Measurements from ENCODE around the gene RHD.
"Not testable (repeated sequence)": the region's sequence is repeated elsewhere in the genome, so short reads cannot be mapped to it uniquely, and the experiment has no call there.

The RHD gene

GRCh38 chr1:25272238-25272637, at the start of gene RHD:
RHD (plus strand) TSS chr1:25272509; CDS start chr1:25272548, 39 bp downstream.
- DNase-seq (ENCODE audit: low spot score): not testable (repeated sequence)

- no peak for DNase-seq (ENCODE audit: low spot score)
Measured at GRCh38 chr1:25222606-25223005, 49.7 kb upstream of the RHD start.

GRCh38 chr1:25223471-25223870, 48.8 kb upstream of the RHD start:
- DNase-seq (ENCODE audit: low spot score): no peak

- DNase-seq (ENCODE audit: low spot score): peak; percentile 93
Measured at GRCh38 chr1:25232027-25232865, 40.1 kb upstream of the RHD start, which contains the start of gene SYF2. SYF2 (minus strand) TSS chr1:25232502; CDS start chr1:25232467, 35 bp downstream.

- DNase-seq (ENCODE audit: low spot score): peak; percentile 87
Measured at GRCh38 chr1:25232866-25233784, 39.2 kb upstream of the RHD start.

- not testable (repeated sequence) for DNase-seq (ENCODE audit: low spot score)
Measured at GRCh38 chr1:25235411-25235810, 36.9 kb upstream of the RHD start.

GRCh38 chr1:25236261-25236660, 36.0 kb upstream of the RHD start:
- DNase-seq (ENCODE audit: low spot score): not testable (repeated sequence)

- DNase-seq (ENCODE audit: low spot score): no peak
Measured at GRCh38 chr1:25238046-25238445, 34.3 kb upstream of the RHD start.

GRCh38 chr1:25239681-25240541, 32.4 kb upstream of the RHD start:
- peak; percentile 96 for DNase-seq (ENCODE audit: low spot score)

GRCh38 chr1:25243907-25244306, 28.4 kb upstream of the RHD start:
- no peak for DNase-seq (ENCODE audit: low spot score)

GRCh38 chr1:25245393-25245792, 26.9 kb upstream of the RHD start:
- no peak for DNase-seq (ENCODE audit: low spot score)

GRCh38 chr1:25245809-25246599, 26.3 kb upstream of the RHD start:
- DNase-seq (ENCODE audit: low spot score): peak; percentile 32

GRCh38 chr1:25246600-25247023, 25.7 kb upstream of the RHD start:
- DNase-seq (ENCODE audit: low spot score): no peak

GRCh38 chr1:25247024-25247828, 25.1 kb upstream of the RHD start, which contains the start of gene RSRP1:
RSRP1 (minus strand) TSS chr1:25247454; CDS start chr1:25246963, 491 bp downstream.
- peak; percentile 99 for DNase-seq (ENCODE audit: low spot score)

GRCh38 chr1:25247829-25248754, 24.2 kb upstream of the RHD start:
- DNase-seq (ENCODE audit: low spot score): no peak

- DNase-seq (ENCODE audit: low spot score): no peak
Measured at GRCh38 chr1:25253911-25254310, 18.4 kb upstream of the RHD start.

- no peak for DNase-seq (ENCODE audit: low spot score)
Measured at GRCh38 chr1:25255706-25256577, 16.4 kb upstream of the RHD start.

GRCh38 chr1:25256578-25256965, 15.7 kb upstream of the RHD start:
- DNase-seq (ENCODE audit: low spot score): no peak

All from activated CD4-positive, alpha-beta T cell treated with anti-CD3 and anti-CD28 coated beads, Interleukin-2, Interleukin-4, amounts not matched to agents 100 ng/mL and 50 ng/mL, durations not matched to agents 16 hours and 8 hours (primary cell).